ENCODE data around the gene KNCN.

Gene KNCN

DNA sequence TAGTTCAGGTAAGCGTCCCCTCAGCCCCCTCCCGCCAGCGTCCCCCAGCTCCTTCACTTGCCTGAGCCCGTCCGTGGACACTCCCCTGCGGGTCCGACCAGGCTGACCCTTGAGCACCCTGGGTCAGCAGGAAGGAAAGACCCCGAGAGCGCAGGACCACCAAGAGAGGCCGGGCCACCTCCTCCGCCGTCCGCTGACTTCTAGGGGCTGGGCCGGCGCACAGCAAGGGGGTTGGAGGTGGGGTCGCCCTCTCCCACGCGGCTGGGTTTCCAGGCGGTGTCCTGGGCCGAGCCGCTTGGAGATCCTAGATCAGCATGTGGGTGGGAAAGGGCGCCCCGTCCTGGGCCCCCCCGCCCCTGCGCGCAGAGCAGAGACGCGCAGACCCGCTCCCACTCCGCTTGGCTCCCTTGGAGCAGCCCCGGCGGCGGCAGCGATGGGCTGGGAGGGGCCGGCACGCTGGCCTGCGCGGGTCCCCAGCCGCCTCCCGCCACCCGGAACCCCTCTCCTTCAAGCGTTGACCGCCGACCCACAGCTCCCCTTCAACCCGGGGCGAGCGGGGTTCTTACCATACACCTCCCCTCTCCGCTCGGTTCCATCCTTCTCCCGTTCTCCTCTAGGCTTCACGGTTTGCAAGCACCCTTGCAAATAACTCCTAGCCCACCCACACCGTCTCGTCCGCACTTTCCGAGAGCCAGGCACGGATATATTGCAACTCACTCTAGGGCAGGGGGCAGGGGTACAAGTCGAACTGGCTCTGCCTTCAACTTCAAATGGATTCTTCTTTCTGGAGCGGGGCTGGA lies 7.5 kb downstream of the KNCN start:
- no peak for DNase-seq
- ATAC-seq (replicated peaks): no peak
- peaks cover 65 to 72% of the 10 kb centered on the region in 2 donors for H3K27me3 Mint-ChIP-seq
- no peaks in the 10 kb centered on the region for H3K36me3 Mint-ChIP-seq
- H3K9me3 Mint-ChIP-seq: no peaks in the 10 kb centered on the region
- peaks cover 0 to 2% of the 10 kb centered on the region in 2 donors for H3K4me1 Mint-ChIP-seq
- H3K27ac Mint-ChIP-seq: no peak overlapping the region
- H3K4me3 Mint-ChIP-seq: no peak overlapping the region

DNA sequence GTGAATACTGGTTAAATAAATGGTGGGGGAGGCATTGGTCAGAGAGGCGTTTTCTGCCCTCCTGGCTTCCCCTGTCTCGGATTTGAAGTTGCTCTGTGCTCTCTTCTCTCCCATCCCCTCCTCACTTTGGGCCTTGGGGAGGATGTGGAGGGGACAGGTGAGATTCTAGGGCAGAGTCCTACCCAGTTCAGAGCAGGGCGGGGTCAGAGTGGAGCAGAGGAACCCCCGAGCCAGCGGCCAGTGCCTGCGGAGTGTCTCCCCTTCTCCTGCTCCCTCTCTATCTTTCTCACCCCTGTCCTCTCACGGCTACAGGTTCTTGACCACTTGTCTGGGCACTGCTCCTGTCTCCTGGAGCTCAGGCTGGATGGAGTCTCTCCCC lies 8.1 kb downstream of the KNCN start:
- Mint-ChIP-seq H3K9me3 (no peaks in the 10 kb centered on the region), H3K27ac (no peak overlapping the region), H3K36me3 (no peaks in the 10 kb centered on the region), H3K4me1 (peaks cover 0 to 2% of the 10 kb centered on the region in 2 donors), H3K27me3 (peaks cover 67 to 76% of the 10 kb centered on the region in 2 donors), H3K4me3 (no peak overlapping the region)
- DNase-seq (no peak), ATAC-seq (replicated peaks) (no peak)

DNA sequence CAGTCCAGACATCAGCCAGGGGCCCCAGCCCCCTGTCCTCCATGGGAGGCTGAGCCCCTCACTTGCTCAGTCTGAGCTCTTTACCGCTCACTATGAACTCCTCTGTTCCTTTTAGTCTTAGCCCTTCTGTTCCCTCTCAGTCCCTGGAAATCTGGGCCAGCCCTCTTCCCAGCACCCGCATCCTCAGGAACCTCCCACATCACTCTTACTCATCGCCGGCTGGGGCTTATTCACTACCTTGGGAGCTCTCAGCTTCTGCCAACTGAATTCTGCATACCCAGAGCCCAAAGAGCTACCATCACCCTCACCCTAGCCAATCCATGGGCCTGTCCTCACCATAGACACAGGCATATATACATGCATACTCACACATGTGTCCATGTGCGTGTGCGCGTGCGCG lies 11.5 kb downstream of the KNCN start:
- peaks cover 59 to 71% of the 10 kb centered on the region in 2 donors for H3K27me3 Mint-ChIP-seq
- H3K27ac Mint-ChIP-seq: no peak overlapping the region
- peaks cover 0 to 4% of the 10 kb centered on the region in 2 donors for H3K4me1 Mint-ChIP-seq
- H3K4me3 Mint-ChIP-seq: no peak overlapping the region
- peaks cover 7 to 8% of the 10 kb centered on the region in 2 donors for H3K9me3 Mint-ChIP-seq
- H3K36me3 Mint-ChIP-seq: no peaks in the 10 kb centered on the region
- ATAC-seq (replicated peaks) (no peak), DNase-seq (no peak)

DNA sequence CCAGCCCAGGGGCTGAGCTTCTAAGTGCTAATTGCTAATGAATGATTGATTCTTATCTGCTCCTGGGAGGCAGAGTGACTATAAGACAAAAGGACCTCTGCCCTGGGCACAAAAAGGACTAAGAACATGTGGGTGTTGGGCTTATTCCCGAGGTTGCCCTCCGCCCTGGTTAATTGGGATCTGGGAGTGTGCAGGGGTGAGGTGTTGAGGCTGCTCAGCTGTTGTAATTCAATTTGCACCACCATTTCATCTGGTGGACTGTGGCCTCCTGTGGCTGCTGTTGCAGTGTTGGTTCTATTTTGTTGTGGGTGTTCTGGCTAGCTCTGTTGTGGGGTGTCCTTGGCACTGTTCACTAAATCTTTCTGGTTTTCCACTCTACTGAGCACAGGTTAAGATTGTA lies 13.3 kb downstream of the KNCN start:
- H3K36me3 Mint-ChIP-seq: no peaks in the 10 kb centered on the region
- no peak for DNase-seq
- H3K4me3 Mint-ChIP-seq: no peak overlapping the region
- peaks cover 3 to 5% of the 10 kb centered on the region in 2 donors for H3K4me1 Mint-ChIP-seq
- ATAC-seq (replicated peaks): no peak
- H3K9me3 Mint-ChIP-seq: peaks cover 7 to 8% of the 10 kb centered on the region in 2 donors
- no peak overlapping the region for H3K27ac Mint-ChIP-seq
- H3K27me3 Mint-ChIP-seq: peaks cover 55 to 68% of the 10 kb centered on the region in 2 donors

DNA sequence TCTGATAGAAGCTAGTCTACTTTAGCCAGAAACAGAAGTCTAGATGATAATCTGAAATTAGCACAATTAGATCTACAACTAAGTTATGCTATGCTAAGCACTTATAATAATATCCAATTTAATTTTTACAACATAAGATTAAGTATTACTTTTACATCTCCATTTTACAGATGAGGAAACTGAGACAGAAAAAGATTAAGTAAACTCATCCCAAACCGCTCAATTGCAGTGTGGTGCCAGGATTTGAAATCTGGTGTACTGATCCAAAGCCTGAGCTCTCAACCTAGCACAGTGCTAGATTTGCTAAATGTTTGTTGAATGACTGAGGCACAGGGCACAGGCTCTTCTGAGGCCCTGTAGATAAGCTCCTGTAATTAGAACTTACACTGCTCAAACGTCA lies 13.8 kb downstream of the KNCN start:
- no peak for ATAC-seq (replicated peaks)
- peaks cover 7 to 8% of the 10 kb centered on the region in 2 donors for H3K9me3 Mint-ChIP-seq
- DNase-seq: no peak
- H3K4me1 Mint-ChIP-seq: peaks cover 3 to 5% of the 10 kb centered on the region in 2 donors
- peaks cover 50 to 63% of the 10 kb centered on the region in 2 donors for H3K27me3 Mint-ChIP-seq
- no peaks in the 10 kb centered on the region for H3K36me3 Mint-ChIP-seq
- H3K4me3 Mint-ChIP-seq: no peak overlapping the region
- no peak overlapping the region for H3K27ac Mint-ChIP-seq

DNA sequence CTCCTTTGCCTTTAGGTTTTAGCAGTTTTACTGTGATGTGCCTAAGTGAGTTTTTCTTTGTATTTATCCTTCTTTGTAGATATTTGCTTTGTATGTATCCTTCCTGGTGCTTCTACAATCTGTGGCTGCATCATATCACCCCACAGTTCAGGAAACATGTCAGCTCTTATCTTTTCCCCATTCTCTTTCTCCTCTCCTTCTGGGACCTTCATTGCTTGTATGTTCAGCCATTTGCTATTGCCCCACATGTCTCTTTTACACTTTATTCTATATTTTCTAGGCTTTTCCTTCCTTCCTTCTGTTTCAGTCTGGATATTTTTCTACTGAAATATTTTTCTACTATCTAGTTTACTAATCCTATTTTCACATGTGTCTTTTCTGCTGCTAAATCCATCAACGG lies 14.9 kb downstream of the KNCN start:
- Mint-ChIP-seq H3K27me3 (peaks cover 50 to 63% of the 10 kb centered on the region in 2 donors), H3K27ac (no peak overlapping the region), H3K36me3 (no peaks in the 10 kb centered on the region), H3K9me3 (peaks cover 7 to 8% of the 10 kb centered on the region in 2 donors), H3K4me3 (no peak overlapping the region), H3K4me1 (peaks cover 3 to 5% of the 10 kb centered on the region in 2 donors)
- no peak for ATAC-seq (replicated peaks)
- DNase-seq: no peak

DNA sequence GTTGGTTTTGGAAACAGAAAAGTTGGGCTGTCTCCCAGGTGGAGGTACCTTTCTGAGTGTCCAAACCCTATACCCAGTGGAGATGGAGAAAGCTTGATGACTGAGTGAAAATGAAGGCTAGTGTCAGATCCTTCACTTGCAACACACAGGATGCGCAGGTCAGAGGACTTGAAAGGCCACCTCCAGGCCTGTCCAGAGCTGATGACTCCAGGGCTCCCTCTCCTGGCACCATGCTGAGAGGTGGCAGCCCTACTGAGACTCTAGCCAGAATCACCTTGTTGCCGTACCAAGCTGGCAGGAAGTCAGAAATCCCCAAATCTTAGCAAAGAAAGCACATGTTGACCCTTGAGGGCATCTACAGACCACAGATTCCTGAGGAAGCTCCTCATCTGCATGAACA lies 16.4 kb downstream of the KNCN start:
- DNase-seq (no peak), ATAC-seq (replicated peaks) (peak; percentile 50 to 51)
- peaks cover 7 to 8% of the 10 kb centered on the region in 2 donors for H3K9me3 Mint-ChIP-seq
- peaks cover 53 to 70% of the 10 kb centered on the region in 2 donors for H3K27me3 Mint-ChIP-seq
- no peak overlapping the region for H3K4me3 Mint-ChIP-seq
- H3K27ac Mint-ChIP-seq: no peak overlapping the region
- no peaks in the 10 kb centered on the region for H3K36me3 Mint-ChIP-seq
- peaks cover 3 to 5% of the 10 kb centered on the region in 2 donors for H3K4me1 Mint-ChIP-seq

DNA sequence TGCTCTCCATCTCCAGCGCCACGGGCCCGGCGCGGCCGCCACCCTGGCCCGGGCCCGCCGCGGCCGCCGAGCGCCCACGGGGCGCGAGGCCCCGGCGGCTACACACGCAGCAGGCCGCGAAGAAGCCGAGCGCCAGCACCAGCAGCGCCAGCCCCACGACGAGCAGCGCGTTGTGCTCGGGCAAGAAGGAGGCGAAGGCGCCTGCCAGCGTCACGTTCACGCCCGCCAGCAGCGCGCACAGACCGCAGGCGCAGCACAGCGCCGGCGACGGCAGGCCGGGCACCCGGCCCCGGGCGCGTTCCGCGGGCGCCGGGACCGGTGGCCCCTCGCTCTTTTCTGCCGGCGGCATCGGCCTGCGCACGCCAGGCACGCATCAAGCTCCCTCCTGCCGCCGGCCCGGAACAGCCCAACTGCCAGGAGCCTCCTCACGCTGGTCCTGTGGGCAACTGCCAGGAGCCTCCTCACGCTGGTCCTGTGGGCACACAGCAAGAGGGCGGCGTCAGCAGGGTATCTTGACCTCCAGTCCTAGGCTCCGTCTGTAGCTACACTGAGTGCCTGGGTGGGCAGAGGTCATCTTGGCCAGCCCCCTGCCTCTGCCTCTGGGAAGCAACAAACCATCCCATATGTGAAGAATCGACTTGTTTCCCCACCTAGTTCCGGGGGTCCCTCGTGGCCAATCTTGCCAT lies 18.1 kb downstream of the KNCN start:
- peaks cover 60 to 73% of the 10 kb centered on the region in 2 donors for H3K27me3 Mint-ChIP-seq
- peaks cover 7 to 8% of the 10 kb centered on the region in 2 donors for H3K9me3 Mint-ChIP-seq
- H3K4me3 Mint-ChIP-seq: peak overlapping the region; percentile 69 to 77
- H3K36me3 Mint-ChIP-seq: no peaks in the 10 kb centered on the region
- DNase-seq (peak; percentile 9), ATAC-seq (replicated peaks) (peak; percentile 60 to 64)
- H3K27ac Mint-ChIP-seq: no peak overlapping the region
- peaks cover 3 to 5% of the 10 kb centered on the region in 2 donors for H3K4me1 Mint-ChIP-seq

DNA sequence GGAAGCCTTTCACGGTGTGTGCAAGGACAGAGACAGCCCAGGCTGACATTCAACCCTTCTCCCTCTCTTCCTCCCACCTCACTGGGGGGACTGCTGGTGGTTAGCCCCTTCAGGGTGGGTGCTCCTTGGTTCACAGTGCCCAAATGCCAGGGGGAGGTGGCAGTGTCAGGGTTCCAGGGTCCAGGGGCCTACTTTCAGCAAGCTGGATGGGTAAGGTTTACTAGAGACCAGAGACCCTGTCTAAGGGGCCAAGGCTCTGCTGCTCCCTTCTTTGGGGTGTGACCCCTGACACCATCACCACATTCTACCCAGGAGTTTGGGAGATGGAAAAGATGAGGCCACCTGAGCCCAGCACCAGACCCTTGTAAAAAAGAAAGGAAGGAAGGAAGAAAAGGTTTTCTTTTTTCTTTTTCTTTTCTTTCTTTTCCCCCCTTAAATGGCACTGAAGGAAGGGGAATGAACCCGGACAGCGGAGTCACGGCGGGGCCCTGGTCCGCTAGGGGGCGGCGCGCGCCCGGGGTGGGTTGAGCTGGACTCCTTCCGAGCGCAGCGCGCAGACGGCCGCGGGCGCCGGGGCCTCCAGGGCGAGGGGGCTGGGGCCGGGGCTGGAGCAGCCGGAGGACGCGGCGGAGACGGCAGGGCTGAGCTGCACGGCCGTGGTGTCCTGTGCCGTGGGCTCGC lies 18.8 kb downstream of the KNCN start:
- Mint-ChIP-seq H3K4me1 (peaks cover 3 to 5% of the 10 kb centered on the region in 2 donors), H3K27me3 (peaks cover 65 to 74% of the 10 kb centered on the region in 2 donors), H3K36me3 (no peaks in the 10 kb centered on the region), H3K27ac (no peak overlapping the region), H3K4me3 (peak overlapping the region in 1 of 2 donors; percentile 14), H3K9me3 (peaks cover 7 to 8% of the 10 kb centered on the region in 2 donors)
- peak; percentile 81 to 83 for ATAC-seq (replicated peaks)
- peak; percentile 35 for DNase-seq

DNA sequence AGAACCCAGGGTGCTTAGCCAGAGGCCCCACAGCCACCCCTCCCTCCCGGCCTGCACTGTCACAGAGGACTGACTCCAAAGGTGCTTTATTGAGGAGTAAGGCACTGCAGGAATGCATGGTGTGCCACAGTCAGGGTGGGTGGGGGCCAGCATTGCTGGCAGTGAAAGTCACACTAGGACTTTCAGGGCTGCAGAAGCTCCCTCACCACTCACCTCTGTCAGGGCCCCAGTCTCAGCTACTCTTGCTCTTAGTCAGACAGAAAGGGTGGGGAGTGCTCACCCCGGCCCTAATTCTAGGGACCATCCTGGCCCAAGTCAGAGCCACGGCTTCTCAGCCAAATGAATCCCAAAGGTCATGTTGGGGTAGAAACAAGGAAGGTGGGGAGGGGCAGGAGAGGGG lies 19.4 kb downstream of the KNCN start:
- peaks cover 5 to 8% of the 10 kb centered on the region in 2 donors for H3K9me3 Mint-ChIP-seq

DNA sequence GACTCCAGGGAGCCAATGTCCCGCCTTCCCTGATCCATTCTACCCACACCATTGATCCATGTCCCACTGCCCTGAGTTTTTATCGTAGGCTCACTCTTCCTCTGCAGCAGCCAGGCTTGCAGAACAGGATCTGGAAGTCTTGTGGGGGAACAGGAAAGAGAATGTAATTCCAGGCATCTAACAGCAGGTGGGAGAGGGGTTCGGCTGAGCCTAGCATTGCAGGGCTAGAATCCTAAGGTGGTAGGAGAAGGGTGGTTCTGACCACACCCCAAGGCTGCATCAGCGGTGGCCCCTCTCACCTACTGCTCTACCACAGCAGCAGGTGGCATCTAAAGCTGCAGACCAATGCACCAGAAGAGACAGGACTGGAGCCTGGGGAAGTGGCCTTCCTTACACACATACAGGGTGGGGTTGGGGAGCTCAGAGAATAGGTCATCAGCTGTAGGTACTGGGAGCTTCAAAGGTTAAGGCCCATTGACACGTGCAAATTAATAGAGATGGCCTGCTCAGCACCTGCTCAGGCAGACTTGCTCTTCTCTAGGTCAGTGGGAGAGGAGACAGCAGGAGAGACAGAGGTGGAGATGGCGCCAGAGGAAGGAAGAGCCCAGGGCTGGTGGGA lies 20.5 kb downstream of the KNCN start:
- ATAC-seq (replicated peaks): no peak
- no peaks in the 10 kb centered on the region for H3K36me3 Mint-ChIP-seq

More for the DNA sequence above, 19.4 kb downstream of the KNCN start:
- H3K4me1 Mint-ChIP-seq: peaks cover 3 to 5% of the 10 kb centered on the region in 2 donors
- no peak for DNase-seq
- no peak for ATAC-seq (replicated peaks)
- no peaks in the 10 kb centered on the region for H3K36me3 Mint-ChIP-seq
- peaks cover 66 to 74% of the 10 kb centered on the region in 2 donors for H3K27me3 Mint-ChIP-seq
- no peak overlapping the region for H3K27ac Mint-ChIP-seq
- peak overlapping the region in 1 of 2 donors; percentile 13 for H3K4me3 Mint-ChIP-seq

DNA sequence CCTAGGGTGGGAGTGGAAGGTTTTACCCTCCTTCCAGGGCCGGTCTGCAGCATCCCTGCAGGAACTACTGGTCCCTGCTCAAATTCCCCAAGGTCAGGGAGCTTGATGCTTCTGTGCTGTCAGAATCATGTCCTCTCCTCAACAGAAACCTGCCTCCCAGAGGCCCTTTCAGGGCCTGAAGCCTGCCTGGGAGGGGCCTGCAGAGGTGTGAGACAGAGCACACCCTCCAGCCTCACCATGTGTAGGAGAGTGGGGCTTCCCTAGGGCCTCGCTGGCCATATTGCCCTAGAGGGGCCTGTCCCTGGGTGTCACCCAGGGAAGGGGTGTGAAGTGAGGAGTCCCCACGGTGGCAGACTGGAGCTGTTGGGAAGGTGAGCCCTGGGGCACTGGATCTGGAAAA lies 21.1 kb downstream of the KNCN start:
- no peaks in the 10 kb centered on the region for H3K9me3 Mint-ChIP-seq
- no peak overlapping the region for H3K4me3 Mint-ChIP-seq
- no peaks in the 10 kb centered on the region for H3K36me3 Mint-ChIP-seq
- ATAC-seq (replicated peaks) (no peak), DNase-seq (no peak)
- peaks cover 3 to 5% of the 10 kb centered on the region in 2 donors for H3K4me1 Mint-ChIP-seq
- no peak overlapping the region for H3K27ac Mint-ChIP-seq
- H3K27me3 Mint-ChIP-seq: peaks cover 69 to 76% of the 10 kb centered on the region in 2 donors

More for the DNA sequence above, 20.5 kb downstream of the KNCN start:
- no peak for DNase-seq
- H3K4me1 Mint-ChIP-seq: peaks cover 3 to 5% of the 10 kb centered on the region in 2 donors
- no peak overlapping the region for H3K27ac Mint-ChIP-seq
- H3K27me3 Mint-ChIP-seq: peaks cover 64 to 74% of the 10 kb centered on the region in 2 donors
- H3K4me3 Mint-ChIP-seq: no peak overlapping the region
- H3K9me3 Mint-ChIP-seq: no peaks in the 10 kb centered on the region

DNA sequence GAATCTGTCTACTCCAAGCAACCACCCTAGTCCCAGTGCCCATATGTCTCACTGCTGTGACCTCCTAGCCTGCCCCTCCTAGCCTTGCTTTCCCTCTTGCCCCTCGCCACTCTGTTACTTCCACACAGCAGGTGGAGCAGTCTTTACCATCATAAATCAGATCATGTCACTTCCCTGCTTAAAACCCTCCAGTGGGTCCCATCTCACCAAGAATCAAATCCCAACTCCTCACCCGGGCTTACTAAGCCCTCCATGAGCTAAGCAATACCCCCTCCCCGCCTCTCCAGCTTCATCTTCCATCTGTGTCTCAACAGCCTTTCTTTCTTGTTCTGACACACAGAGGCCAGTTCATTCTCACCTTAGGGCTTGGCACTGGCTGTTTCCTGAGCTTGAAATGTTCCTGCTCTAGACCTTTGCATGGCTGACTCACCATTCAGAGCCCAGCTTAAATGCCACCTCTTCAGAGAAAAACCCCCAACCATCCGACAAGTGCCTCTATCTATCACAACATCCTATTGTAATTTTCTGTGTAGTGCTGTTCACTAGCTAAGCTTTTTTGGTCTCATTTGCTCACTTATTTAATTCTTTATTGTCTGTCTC lies 22.3 kb downstream of the KNCN start:
- ATAC-seq (replicated peaks) (no peak), DNase-seq (no peak)
- Mint-ChIP-seq H3K27me3 (peaks cover 71 to 76% of the 10 kb centered on the region in 2 donors), H3K4me3 (no peak overlapping the region), H3K36me3 (no peaks in the 10 kb centered on the region), H3K4me1 (peaks cover 1 to 5% of the 10 kb centered on the region in 2 donors), H3K9me3 (no peaks in the 10 kb centered on the region), H3K27ac (no peak overlapping the region)

Measured in stimulated activated naive B cell treated with anti-CD40 and anti-IgM and Interleukin-4, amounts not matched to agents 10 μg/mL and 1 μg/mL and 100 μg/mL, for 72 hours (primary cell).